Stimulated activated naive CD4-positive, alpha-beta T cell (primary cell): Measurements from ENCODE around the gene SLC13A3.
"Not testable (repeated sequence)": the region's sequence is repeated elsewhere in the genome, so short reads cannot be mapped to it uniquely, and the experiment has no call there.

Experiments
- DNase-seq, 6 experiments: peaks; one replicate each; lab custom pipeline; 2025; lab: John Stamatoyannopoulos, UW

SLC13A3 gene

GRCh38 chr20:46681032-46681854 lies 30.0 kb upstream of the SLC13A3 start:
- DNase-seq: peak; percentile 15 to 66 (median 42)

GRCh38 chr20:46680684-46681031 lies 29.4 kb upstream of the SLC13A3 start:
- DNase-seq: no peak

GRCh38 chr20:46678516-46678915 lies 27.3 kb upstream of the SLC13A3 start:
- DNase-seq: no peak

- DNase-seq: no peak
These were observed 26.3 kb upstream of the SLC13A3 start for GRCh38 chr20:46677608-46678007.

GRCh38 chr20:46676649-46677316 lies 25.5 kb upstream of the SLC13A3 start:
- DNase-seq: not testable (repeated sequence)

- no peak for DNase-seq
These were observed 23.2 kb upstream of the SLC13A3 start for GRCh38 chr20:46674253-46675083.

GRCh38 chr20:46673394-46674252 lies 22.4 kb upstream of the SLC13A3 start:
- no peak for DNase-seq

- DNase-seq: no peak
These were observed 21.4 kb upstream of the SLC13A3 start for GRCh38 chr20:46672543-46673148.

GRCh38 chr20:46671866-46672542 lies 20.7 kb upstream of the SLC13A3 start:
- DNase-seq: no peak

- DNase-seq: no peak
These were observed 19.6 kb upstream of the SLC13A3 start for GRCh38 chr20:46670585-46671584.

GRCh38 chr20:46670228-46670584 lies 18.9 kb upstream of the SLC13A3 start:
- DNase-seq: no peak

GRCh38 chr20:46666818-46667515 lies 15.7 kb upstream of the SLC13A3 start:
- DNase-seq: no peak

GRCh38 chr20:46666306-46666705 lies 15.0 kb upstream of the SLC13A3 start:
- DNase-seq: no peak

GRCh38 chr20:46665602-46666001 lies 14.3 kb upstream of the SLC13A3 start:
- DNase-seq: no peak

- DNase-seq: no peak
These were observed 12.3 kb upstream of the SLC13A3 start for GRCh38 chr20:46663531-46663930.

GRCh38 chr20:46661659-46662058 lies 10.4 kb upstream of the SLC13A3 start:
- DNase-seq: no peak

- DNase-seq: no peak
These were observed 9.2 kb upstream of the SLC13A3 start for GRCh38 chr20:46660487-46660886.

GRCh38 chr20:46657618-46658017 lies 6.4 kb upstream of the SLC13A3 start:
- DNase-seq: no peak

- no peak for DNase-seq
These were observed 5.9 kb upstream of the SLC13A3 start for GRCh38 chr20:46657137-46657536.
